ENCODE results near the gene ADSS1. TPM values are rescaled to one million over a fixed set of nuclear protein-coding genes. Genes with fewer than 3 reads are reported as not detected.

The ADSS1 gene
- total RNA-seq, 4 donors from 2014 or later, result 3.4 to 11.4 (median 8.4) TPM

GRCh38 chr14:104741803-104742251 is 17.8 kb downstream of the ADSS1 start:
- Histone ChIP-seq H3K9me3 (no peaks in the 10 kb centered on the region), H3K36me3 (peaks cover 0 to 37% (median 0%) of the 10 kb centered on the region in 3 donors), H3K27me3 (no peaks in the 10 kb centered on the region), H3K4me3 (no peak overlapping the region), H3K4me1 (peaks cover 8 to 27% (median 18%) of the 10 kb centered on the region in 3 donors), H3K27ac (no peak overlapping the region)
- no peak for DNase-seq
- WGBS, 2 donors, result 20% methylated on average over 1 of the region's 23 CpGs; no CpG with 5 or more reads in 1 of the 2 donors
- TF ChIP-seq CTCF (IDR thresholded peaks at IDR 0.05), result no peak
- intact Hi-C loops (cut with DNase I), result no loop called here

GRCh38 chr14:104742586-104743455 is 18.8 kb downstream of the ADSS1 start:
- no peak for DNase-seq
- Histone ChIP-seq H3K36me3 (peaks cover 0 to 37% (median 0%) of the 10 kb centered on the region in 3 donors), H3K4me3 (no peak overlapping the region), H3K27ac (no peak overlapping the region), H3K27me3 (no peaks in the 10 kb centered on the region), H3K9me3 (no peaks in the 10 kb centered on the region), H3K4me1 (peaks cover 17 to 27% (median 22%) of the 10 kb centered on the region in 3 donors)
- 83 to 91% methylated on average over 4 to 9 of the region's 32 CpGs for WGBS, 2 donors
- no peak for TF ChIP-seq CTCF (IDR thresholded peaks at IDR 0.05)
- no peak for TF ChIP-seq POLR2A (IDR thresholded peaks at IDR 0.05)
- intact Hi-C loops (cut with DNase I), result no loop called here

- TF ChIP-seq CTCF (IDR thresholded peaks at IDR 0.05) (no peak), POLR2A (IDR thresholded peaks at IDR 0.05) (no peak)
- peaks cover 22 to 35% (median 31%) of the 10 kb centered on the region in 3 donors for H3K4me1 ChIP-seq
- H3K9me3 ChIP-seq, result no peaks in the 10 kb centered on the region
- H3K36me3 ChIP-seq, result peaks cover 0 to 37% (median 0%) of the 10 kb centered on the region in 3 donors
- no peak overlapping the region for H3K4me3 ChIP-seq
- no peak for DNase-seq
- 79 to 88% methylated on average over 12 to 14 of the region's 28 CpGs for WGBS, 2 donors
- intact Hi-C loops (cut with DNase I), result no loop called here
- no peak overlapping the region for H3K27ac ChIP-seq
- no peaks in the 10 kb centered on the region for H3K27me3 ChIP-seq
These were observed 19.7 kb downstream of the ADSS1 start for GRCh38 chr14:104743461-104744380.

- no peak for DNase-seq
- intact Hi-C loops (cut with DNase I), result no loop called here
- Histone ChIP-seq H3K4me1 (peaks cover 29 to 42% (median 38%) of the 10 kb centered on the region in 3 donors), H3K9me3 (no peaks in the 10 kb centered on the region), H3K27ac (peak overlapping the region in 1 of 4 donors; percentile 5), H3K27me3 (no peaks in the 10 kb centered on the region), H3K4me3 (no peak overlapping the region), H3K36me3 (peaks cover 0 to 37% (median 0%) of the 10 kb centered on the region in 3 donors)
- TF ChIP-seq CTCF (IDR thresholded peaks at IDR 0.05) (no peak), POLR2A (IDR thresholded peaks at IDR 0.05) (no peak)
- 85 to 97% methylated on average over 5 of the region's 10 CpGs for whole genome bisulfite sequencing, 2 donors
These were observed 20.5 kb downstream of the ADSS1 start for GRCh38 chr14:104744484-104744883.

Measured in esophagus squamous epithelium (tissue), 5 donors.